Activated CD8-positive, alpha-beta memory T cell treated with anti-CD3 and anti-CD28 coated beads for 1 hour (primary cell): Measurements from ENCODE around the gene COL11A2.
"Not testable (repeated sequence)": the region's sequence is repeated elsewhere in the genome, so short reads cannot be mapped to it uniquely, and the experiment has no call there.

Source experiments
- DNase-seq, 2 donors: peaks; one replicate each; pipeline ENCODE4 v3.0.0-alpha.2; 2020; ENCODE audit warnings: low read depth in 1 of 2; ENCODE audit errors: extremely low read depth in 1 of 2

COL11A2 gene

GRCh38 chr6:33160096-33160495 is 32.2 kb downstream of the COL11A2 start:
- DNase-seq, result no peak

GRCh38 chr6:33156964-33157363 is 35.3 kb downstream of the COL11A2 start:
- DNase-seq, result no peak

- DNase-seq, result no peak
These were observed 35.7 kb downstream of the COL11A2 start for GRCh38 chr6:33156561-33156960.

- no peak for DNase-seq
These were observed 37.9 kb downstream of the COL11A2 start for GRCh38 chr6:33154349-33154748.

- DNase-seq, result no peak
These were observed 41.2 kb downstream of the COL11A2 start for GRCh38 chr6:33151050-33151449.

- DNase-seq, result not testable (repeated sequence)
These were observed 41.7 kb downstream of the COL11A2 start for GRCh38 chr6:33150560-33150959.

- DNase-seq, result no peak
These were observed 44.2 kb downstream of the COL11A2 start for GRCh38 chr6:33147807-33148666.

GRCh38 chr6:33144373-33144772 is 47.9 kb downstream of the COL11A2 start:
- DNase-seq, result no peak

GRCh38 chr6:33143113-33143770 is 49.0 kb downstream of the COL11A2 start:
- DNase-seq, result no peak

GRCh38 chr6:33142501-33143070 is 49.7 kb downstream of the COL11A2 start:
- no peak for DNase-seq

GRCh38 chr6:33140556-33140955 is 51.7 kb downstream of the COL11A2 start:
- no peak for DNase-seq

- DNase-seq, result no peak
These were observed 52.6 kb downstream of the COL11A2 start for GRCh38 chr6:33139596-33140206.

- DNase-seq, result no peak
These were observed 55.9 kb downstream of the COL11A2 start for GRCh38 chr6:33136310-33136900.

GRCh38 chr6:33132081-33132524 is 60.2 kb downstream of the COL11A2 start:
- no peak for DNase-seq

- no peak for DNase-seq
These were observed 63.9 kb downstream of the COL11A2 start for GRCh38 chr6:33128318-33128717.

- peak; percentile 19 to 54 for DNase-seq
These were observed 66.1 kb downstream of the COL11A2 start for GRCh38 chr6:33126101-33126714.

GRCh38 chr6:33124947-33125346 is 67.3 kb downstream of the COL11A2 start:
- no peak for DNase-seq

- no peak for DNase-seq
These were observed 67.8 kb downstream of the COL11A2 start for GRCh38 chr6:33124525-33124901.

GRCh38 chr6:33123732-33124524 is 68.3 kb downstream of the COL11A2 start:
- DNase-seq, result no peak

- no peak for DNase-seq
These were observed 69.1 kb downstream of the COL11A2 start for GRCh38 chr6:33123181-33123580.
